HG03521 (cell line): ENCODE measurements around the gene SETBP1.
A peak's percentile ranks its signal among the peaks of the same experiment; 100 is the strongest.

Experiments
- ATAC-seq: cut with Tn5 transposase; IDR thresholded peaks from one replicate; pipeline ENCODE4 v1.9.1; 2021; ENCODE audit warnings: mild to moderate bottlenecking, moderate library complexity; ENCODE audit not compliant: unreplicated experiment

Gene SETBP1

GRCh38 chr18:44730803-44731529, 50.3 kb downstream of the SETBP1 start:
- no peak for ATAC-seq

GRCh38 chr18:44731530-44732237, 51.0 kb downstream of the SETBP1 start:
- peak; percentile 80 for ATAC-seq

- no peak for ATAC-seq
These were observed 51.5 kb downstream of the SETBP1 start for GRCh38 chr18:44732238-44732563.

- no peak for ATAC-seq
These were observed 51.9 kb downstream of the SETBP1 start for GRCh38 chr18:44732599-44732998.

GRCh38 chr18:44733069-44733753, 52.5 kb downstream of the SETBP1 start:
- ATAC-seq = no peak

- ATAC-seq = no peak
These were observed 53.2 kb downstream of the SETBP1 start for GRCh38 chr18:44733754-44734465.

GRCh38 chr18:44735096-44735495, 54.4 kb downstream of the SETBP1 start:
- no peak for ATAC-seq

GRCh38 chr18:44736664-44737380, 56.1 kb downstream of the SETBP1 start:
- no peak for ATAC-seq

- ATAC-seq = no peak
These were observed 56.9 kb downstream of the SETBP1 start for GRCh38 chr18:44737623-44738022.

GRCh38 chr18:44740000-44740399, 59.3 kb downstream of the SETBP1 start:
- no peak for ATAC-seq

- no peak for ATAC-seq
These were observed 60.4 kb downstream of the SETBP1 start for GRCh38 chr18:44741085-44741484.

- no peak for ATAC-seq
These were observed 60.8 kb downstream of the SETBP1 start for GRCh38 chr18:44741511-44741910.

GRCh38 chr18:44742126-44742525, 61.4 kb downstream of the SETBP1 start:
- ATAC-seq = no peak

- ATAC-seq = no peak
These were observed 62.1 kb downstream of the SETBP1 start for GRCh38 chr18:44742718-44743311.

- no peak for ATAC-seq
These were observed 62.9 kb downstream of the SETBP1 start for GRCh38 chr18:44743631-44744030.

- no peak for ATAC-seq
These were observed 63.8 kb downstream of the SETBP1 start for GRCh38 chr18:44744161-44745121.

GRCh38 chr18:44747157-44747556, 66.5 kb downstream of the SETBP1 start:
- ATAC-seq = no peak

GRCh38 chr18:44748582-44748981, 67.9 kb downstream of the SETBP1 start:
- ATAC-seq = no peak

- ATAC-seq = no peak
These were observed 70.1 kb downstream of the SETBP1 start for GRCh38 chr18:44750774-44751173.
